GM19099 (cell line): ENCODE results near the gene SEMA4D.

Source experiments
- POLR2A ChIP-seq: IDR thresholded peaks from 3 replicates; pipeline ENCODE4 v1.6.1; 2011; ENCODE audit warnings: low read depth; ENCODE audit not compliant: insufficient read length; ENCODE audit errors: extremely low read depth

SEMA4D gene

GRCh38 chr9:89345476-89345875 lies 152.4 kb downstream of the SEMA4D start:
- no peak for TF ChIP-seq POLR2A

- no peak for TF ChIP-seq POLR2A
Observed at GRCh38 chr9:89342948-89343347, 155.0 kb downstream of the SEMA4D start.

- no peak for TF ChIP-seq POLR2A
Observed at GRCh38 chr9:89342213-89342612, 155.7 kb downstream of the SEMA4D start.

- TF ChIP-seq POLR2A: no peak
Observed at GRCh38 chr9:89340332-89340731, 157.6 kb downstream of the SEMA4D start.

GRCh38 chr9:89339807-89340206 lies 158.1 kb downstream of the SEMA4D start:
- TF ChIP-seq POLR2A: no peak

- TF ChIP-seq POLR2A: no peak
Observed at GRCh38 chr9:89330513-89330912, 167.4 kb downstream of the SEMA4D start.

GRCh38 chr9:89329917-89330316 lies 168.0 kb downstream of the SEMA4D start:
- TF ChIP-seq POLR2A: no peak

GRCh38 chr9:89328064-89328463 lies 169.8 kb downstream of the SEMA4D start:
- TF ChIP-seq POLR2A: no peak

- TF ChIP-seq POLR2A: no peak
Observed at GRCh38 chr9:89325733-89326132, 172.2 kb downstream of the SEMA4D start.

- TF ChIP-seq POLR2A: no peak
Observed at GRCh38 chr9:89323390-89323789, 174.5 kb downstream of the SEMA4D start.

- no peak for TF ChIP-seq POLR2A
Observed at GRCh38 chr9:89319015-89319905, 178.7 kb downstream of the SEMA4D start.

GRCh38 chr9:89318123-89319014 lies 179.5 kb downstream of the SEMA4D start, which contains the start of gene SECISBP2:
TSS of gene SECISBP2 (plus strand) at chr9:89318500. CDS start at chr9:89318577, 77 bp downstream.
- TF ChIP-seq POLR2A: peak; percentile 96

- TF ChIP-seq POLR2A: no peak
Observed at GRCh38 chr9:89317282-89317681, 180.6 kb downstream of the SEMA4D start.

- TF ChIP-seq POLR2A: no peak
Observed at GRCh38 chr9:89315482-89315881, 182.4 kb downstream of the SEMA4D start.

GRCh38 chr9:89314955-89315354 lies 183.0 kb downstream of the SEMA4D start:
- TF ChIP-seq POLR2A: no peak
